ENCODE data around the gene CCSER1. TPM values are rescaled to one million over a fixed set of nuclear protein-coding genes. Genes with fewer than 3 reads are reported as not detected.

Gene CCSER1
- total and polyA plus RNA-seq, 2 of the 8 experiments (the other 6 are each of a cell fraction or from before 2014, with no cell fraction given): 0.26 to 0.84 TPM

DNA sequence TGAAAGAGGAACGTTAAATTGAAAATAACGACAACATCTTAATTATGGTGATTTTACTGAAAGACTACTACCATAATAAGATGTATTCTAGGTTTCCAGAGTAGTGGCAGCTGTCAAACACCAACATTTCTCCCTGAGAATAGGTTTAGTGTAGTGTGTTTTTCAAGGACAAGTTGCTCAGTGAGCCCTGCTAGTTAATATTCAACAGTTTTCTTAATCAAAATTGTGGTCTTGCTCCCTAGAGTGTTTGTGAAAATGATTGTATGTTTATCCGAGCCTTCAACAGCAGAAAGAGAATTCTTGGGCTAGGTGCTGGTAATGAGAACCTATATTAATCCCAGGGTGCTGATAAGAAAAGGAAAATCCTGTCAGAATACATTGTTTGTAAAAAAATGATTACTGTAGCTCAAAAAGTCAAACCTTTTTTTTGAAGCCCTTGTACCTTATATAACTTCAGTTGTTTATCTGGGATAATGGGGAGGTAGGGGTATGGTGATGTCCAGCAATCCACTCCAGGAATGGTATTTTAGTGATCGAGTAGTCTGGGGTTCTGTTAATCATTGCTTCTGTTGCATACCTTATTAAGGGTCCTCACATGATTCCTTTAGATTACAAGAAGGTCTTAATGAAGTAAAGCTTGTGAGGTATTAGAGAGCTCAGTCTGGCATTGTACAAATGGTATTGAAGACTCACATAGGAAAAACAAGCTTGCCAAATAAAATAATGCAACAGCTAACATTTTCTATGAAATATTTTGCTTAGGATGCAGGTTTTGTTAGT is 110.7 kb downstream of the CCSER1 start:
- Histone ChIP-seq H3K27me3 (replicated peaks in 1 of 4; ENCODE audit: control insufficient read depth in 3 of 4, extremely low read depth in 1 of 4, insufficient read depth in 3 of 4, low read length in 3 of 4) (no peaks in the 10 kb centered on the region), H3K4me1 (replicated peaks in 1 of 4; ENCODE audit: control insufficient read depth in 3 of 4, insufficient read depth in 4 of 4, low read length in 3 of 4) (no peaks in the 10 kb centered on the region), H3K27ac (ENCODE audit: low read depth, low read length) (no peak overlapping the region), H3K18ac (ENCODE audit: extremely low read depth, low read length) (no peak overlapping the region), H3K4me3 (ENCODE audit: extremely low read depth in 1 of 4, insufficient read depth in 2 of 4, low read depth in 3 of 4, low read length in 4 of 4) (no peak overlapping the region), H3K79me2 (ENCODE audit: control insufficient read depth in 1 of 2, insufficient read depth in 2 of 2, low read length in 2 of 2) (no peaks in the 10 kb centered on the region), H4K5ac (ENCODE audit: insufficient read length, low read depth, low read length) (no peak overlapping the region), H3K56ac (replicated peaks; ENCODE audit: insufficient read length, low read depth, low read length) (no peak overlapping the region), H3K14ac (ENCODE audit: insufficient read length) (no peak overlapping the region), H3K36me3 (ENCODE audit: control insufficient read depth in 2 of 4, insufficient read depth in 4 of 4, low read length in 3 of 4) (no peaks in the 10 kb centered on the region), H2BK12ac (ENCODE audit: low read depth, low read length) (no peak overlapping the region), H3K23me2 (ENCODE audit: low read depth, low read length) (no peaks in the 10 kb centered on the region), H2AFZ (ENCODE audit: low read length) (no peak overlapping the region), H2AK5ac (ENCODE audit: low read depth, low read length) (no peak overlapping the region), H4K20me1 (replicated peaks in 1 of 2; ENCODE audit: control insufficient read depth in 1 of 2, insufficient read depth in 2 of 2, low read length in 2 of 2) (no peaks in the 10 kb centered on the region), H2BK20ac (ENCODE audit: low read length) (no peak overlapping the region), H4K91ac (replicated peaks; ENCODE audit: insufficient read length, low read length) (no peak overlapping the region), H3K4ac (replicated peaks; ENCODE audit: insufficient read length, low read depth, low read length) (no peak overlapping the region), H3K4me2 (ENCODE audit: insufficient read depth in 1 of 2, low read depth in 2 of 2, low read length in 2 of 2) (no peak overlapping the region), H3K23ac (ENCODE audit: insufficient read length) (no peak overlapping the region), H2BK5ac (ENCODE audit: low read depth, low read length) (no peak overlapping the region), H4K8ac (ENCODE audit: extremely low read depth, insufficient read depth, low read length) (no peak overlapping the region), H2BK120ac (replicated peaks; ENCODE audit: low read depth, low read length) (no peak overlapping the region), H2BK15ac (ENCODE audit: low read length) (no peak overlapping the region), H3K9ac (replicated peaks in 1 of 4; ENCODE audit: extremely low read depth in 1 of 4, low read depth in 3 of 4, low read length in 3 of 4) (no peak overlapping the region), H3K79me1 (ENCODE audit: low read depth, low read length) (no peaks in the 10 kb centered on the region), H3K9me3 (ENCODE audit: insufficient read depth in 2 of 2, low read depth in 1 of 2, low read length in 1 of 2) (no peaks in the 10 kb centered on the region)
- 89% methylated on average over 4 of the region's 4 CpGs; no CpG with 5 or more reads in 1 of the 2 experiments for WGBS, 2 experiments (ENCODE audit: extremely low coverage in 1 of 2, insufficient coverage in 1 of 2, insufficient read length in 1 of 2, insufficient replicate concordance in 2 of 2, low coverage in 1 of 2, low lambda C conversion rate in 2 of 2, missing lambda C conversion rate in 1 of 2)
- ChIA-PET CTCF (ENCODE audit: partially characterized antibody) (interaction anchor here (0.6 to 2.1 kb wide), 5 partner anchors 10 to 814 kb away, joined by 3 to 9 read pairs (median 5); no protein-coding TSS in a partner anchor), POLR2A (ENCODE audit: partially characterized antibody) (no interaction called here)
- no peak for TF ChIP-seq SAP30 (IDR thresholded peaks at IDR 0.05; ENCODE audit: insufficient read depth, insufficient replicate concordance, low read length)
- TF ChIP-seq, protein P1, sequence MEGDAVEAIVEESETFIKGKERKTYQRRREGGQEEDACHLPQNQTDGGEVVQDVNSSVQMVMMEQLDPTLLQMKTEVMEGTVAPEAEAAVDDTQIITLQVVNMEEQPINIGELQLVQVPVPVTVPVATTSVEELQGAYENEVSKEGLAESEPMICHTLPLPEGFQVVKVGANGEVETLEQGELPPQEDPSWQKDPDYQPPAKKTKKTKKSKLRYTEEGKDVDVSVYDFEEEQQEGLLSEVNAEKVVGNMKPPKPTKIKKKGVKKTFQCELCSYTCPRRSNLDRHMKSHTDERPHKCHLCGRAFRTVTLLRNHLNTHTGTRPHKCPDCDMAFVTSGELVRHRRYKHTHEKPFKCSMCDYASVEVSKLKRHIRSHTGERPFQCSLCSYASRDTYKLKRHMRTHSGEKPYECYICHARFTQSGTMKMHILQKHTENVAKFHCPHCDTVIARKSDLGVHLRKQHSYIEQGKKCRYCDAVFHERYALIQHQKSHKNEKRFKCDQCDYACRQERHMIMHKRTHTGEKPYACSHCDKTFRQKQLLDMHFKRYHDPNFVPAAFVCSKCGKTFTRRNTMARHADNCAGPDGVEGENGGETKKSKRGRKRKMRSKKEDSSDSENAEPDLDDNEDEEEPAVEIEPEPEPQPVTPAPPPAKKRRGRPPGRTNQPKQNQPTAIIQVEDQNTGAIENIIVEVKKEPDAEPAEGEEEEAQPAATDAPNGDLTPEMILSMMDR (IDR thresholded peaks at IDR 0.05; ENCODE audit: control extremely low read depth in 1 of 3, insufficient read depth in 1 of 3, low read depth in 1 of 3, low read length in 3 of 3): no peak
- TF ChIP-seq SP1 (IDR thresholded peaks at IDR 0.05; ENCODE audit: low read depth, low read length): no peak
- DNase-seq (ENCODE audit: low read depth in 1 of 2, low spot score in 2 of 2) (no peak), FAIRE-seq (no peak)
